Measurements from ENCODE around the gene MORN1.

DNA sequence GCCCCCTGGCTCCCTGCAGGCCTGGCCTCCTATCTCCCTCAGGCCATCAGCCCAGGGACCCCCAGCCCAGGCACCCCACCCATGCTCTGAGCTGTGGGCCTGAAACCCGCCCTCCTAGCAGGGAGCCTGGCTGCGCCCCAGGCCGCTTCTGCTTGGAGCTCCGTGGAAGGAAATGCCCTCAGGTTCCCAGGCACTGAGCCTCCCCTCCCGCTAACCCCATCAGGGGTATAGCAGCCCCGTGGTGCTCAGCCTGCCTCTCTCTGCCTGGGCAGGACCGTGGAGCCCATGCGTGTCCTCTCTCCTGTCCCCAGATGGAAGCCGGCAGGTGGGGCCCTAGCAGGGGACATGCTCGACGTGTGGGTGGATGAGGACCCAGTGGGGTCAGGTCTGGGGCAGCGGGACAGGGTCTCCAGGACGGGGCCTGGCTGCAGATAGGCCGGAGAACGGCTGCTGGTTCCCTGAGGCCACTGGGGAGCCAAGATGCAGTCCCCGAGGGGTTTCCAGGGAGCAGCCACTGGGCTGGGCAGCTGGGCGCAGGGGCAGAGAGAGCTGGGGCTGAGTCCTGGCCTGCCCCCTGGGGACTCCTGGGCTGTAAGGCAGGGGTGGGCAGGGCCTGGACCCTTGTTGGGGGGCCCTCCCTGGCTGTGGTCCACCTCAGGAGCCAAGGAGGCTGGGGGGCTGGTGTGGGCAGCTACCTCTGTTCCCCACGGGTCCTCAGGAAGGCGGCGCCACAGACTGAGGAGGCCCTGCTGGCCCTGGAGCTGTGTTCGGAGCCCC is 75.5 kb downstream of the MORN1 start:
- TF ChIP-seq, protein P1, sequence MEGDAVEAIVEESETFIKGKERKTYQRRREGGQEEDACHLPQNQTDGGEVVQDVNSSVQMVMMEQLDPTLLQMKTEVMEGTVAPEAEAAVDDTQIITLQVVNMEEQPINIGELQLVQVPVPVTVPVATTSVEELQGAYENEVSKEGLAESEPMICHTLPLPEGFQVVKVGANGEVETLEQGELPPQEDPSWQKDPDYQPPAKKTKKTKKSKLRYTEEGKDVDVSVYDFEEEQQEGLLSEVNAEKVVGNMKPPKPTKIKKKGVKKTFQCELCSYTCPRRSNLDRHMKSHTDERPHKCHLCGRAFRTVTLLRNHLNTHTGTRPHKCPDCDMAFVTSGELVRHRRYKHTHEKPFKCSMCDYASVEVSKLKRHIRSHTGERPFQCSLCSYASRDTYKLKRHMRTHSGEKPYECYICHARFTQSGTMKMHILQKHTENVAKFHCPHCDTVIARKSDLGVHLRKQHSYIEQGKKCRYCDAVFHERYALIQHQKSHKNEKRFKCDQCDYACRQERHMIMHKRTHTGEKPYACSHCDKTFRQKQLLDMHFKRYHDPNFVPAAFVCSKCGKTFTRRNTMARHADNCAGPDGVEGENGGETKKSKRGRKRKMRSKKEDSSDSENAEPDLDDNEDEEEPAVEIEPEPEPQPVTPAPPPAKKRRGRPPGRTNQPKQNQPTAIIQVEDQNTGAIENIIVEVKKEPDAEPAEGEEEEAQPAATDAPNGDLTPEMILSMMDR (IDR thresholded peaks at IDR 0.05) = no peak
- TF ChIP-seq POLR2AphosphoS5 (IDR thresholded peaks at IDR 0.05) = no peak
- TF ChIP-seq EP300 (IDR thresholded peaks at IDR 0.05; ENCODE audit: low read depth) = no peak
